ACC112 (cell line): ENCODE data around the gene LDLRAD2.
A peak's percentile ranks its signal among the peaks of the same experiment; 100 is the strongest.

Experiments used
- H2AFZ ChIP-seq: fragments of 200-600 bp; sonication (generic); one replicate; pipeline ENCODE4 v1.6.0; 2017; ENCODE audit warnings: antibody characterized with exemption, low read length; ENCODE audit not compliant: unreplicated experiment
- H3K27ac ChIP-seq: fragments of 200-600 bp; sonication (generic); 2 replicates; pipeline ENCODE4 v1.5.1; 2014; ENCODE audit warnings: low read depth, mild to moderate bottlenecking, antibody characterized with exemption, low read length, moderate library complexity
- H3K27me3 ChIP-seq: fragments of 200-600 bp; sonication (generic); 2 replicates; pipeline ENCODE4 v1.6.1; 2014; ENCODE audit warnings: mild to moderate bottlenecking, antibody characterized with exemption, low read length, moderate library complexity, mixed read lengths; ENCODE audit not compliant: insufficient read depth
- H3K36me3 ChIP-seq: fragments of 200-600 bp; sonication (generic); 2 replicates; pipeline ENCODE4 v1.6.1; 2016; ENCODE audit warnings: mild to moderate bottlenecking, antibody characterized with exemption, low read length, moderate library complexity, mixed read lengths; ENCODE audit not compliant: insufficient read depth
- H3K4me1 ChIP-seq: fragments of 200-600 bp; sonication (generic); one replicate; pipeline ENCODE4 v1.6.1; 2016; ENCODE audit warnings: low read length, mixed read lengths; ENCODE audit not compliant: insufficient read depth, unreplicated experiment, control insufficient read depth
- H3K4me3 ChIP-seq: fragments of 200-600 bp; sonication (generic); 2 replicates; pipeline ENCODE4 v1.5.1; 2014; ENCODE audit warnings: mild to moderate bottlenecking, low read depth, low read length
- H3K79me2 ChIP-seq: fragments of 200-600 bp; sonication (generic); one replicate; pipeline ENCODE4 v1.6.0; 2016; ENCODE audit warnings: low read length; ENCODE audit not compliant: control insufficient read depth, unreplicated experiment, insufficient read depth

The LDLRAD2 gene

DNA sequence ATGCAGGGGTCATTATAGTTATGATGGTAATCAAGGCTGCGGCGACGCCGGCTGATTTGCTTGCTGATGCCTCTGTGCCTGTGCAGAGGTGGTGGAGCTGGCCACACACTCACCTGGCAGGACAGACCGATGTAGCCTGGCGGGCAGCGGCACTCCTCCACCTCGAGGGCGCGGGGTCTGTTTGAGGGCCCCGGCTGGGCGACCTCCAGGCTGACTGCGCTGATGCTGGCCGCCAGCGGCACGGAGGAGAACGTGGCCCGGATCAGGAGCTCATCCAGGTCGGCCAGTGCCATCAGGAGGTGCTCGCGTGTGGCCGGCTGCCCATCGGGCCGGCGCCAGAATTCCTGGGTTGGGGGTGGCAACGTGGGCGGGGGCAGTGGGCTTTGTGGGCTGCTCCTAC, 52.7 kb downstream of the LDLRAD2 start:
- peaks cover 29% of the 10 kb centered on the region; the same call in 1 of the 2 replicates for H3K36me3 ChIP-seq

DNA sequence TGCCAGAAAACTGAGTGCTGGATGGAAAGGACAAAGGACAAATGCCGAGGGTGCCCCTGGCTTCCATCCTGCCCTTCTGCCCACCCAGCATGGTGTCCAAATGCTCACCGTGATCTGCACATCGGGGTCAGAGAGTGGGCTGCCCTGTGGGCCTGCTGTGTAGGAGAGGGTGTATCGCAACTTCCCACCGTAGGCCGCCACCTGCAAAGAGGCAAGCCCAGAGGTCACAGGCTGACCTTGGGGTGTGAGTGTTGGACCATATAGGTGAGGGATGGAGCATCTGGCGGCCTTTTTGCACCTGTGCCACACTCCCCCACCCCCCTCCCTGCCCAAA, 53.5 kb downstream of the LDLRAD2 start:
- peaks cover 22% of the 10 kb centered on the region; the same call in 1 of the 2 replicates for H3K36me3 ChIP-seq
- H3K4me1 ChIP-seq, result peaks cover 27% of the 10 kb centered on the region
- no peaks in the 10 kb centered on the region for H3K79me2 ChIP-seq
- no peak overlapping the region for H2AFZ ChIP-seq
- H3K4me3 ChIP-seq, result no peak overlapping the region
- H3K27ac ChIP-seq, result no peak overlapping the region
- H3K27me3 ChIP-seq, result no peaks in the 10 kb centered on the region

More for the DNA sequence above, 52.7 kb downstream of the LDLRAD2 start:
- peaks cover 19% of the 10 kb centered on the region for H3K4me1 ChIP-seq
- no peak overlapping the region for H3K27ac ChIP-seq
- no peaks in the 10 kb centered on the region for H3K79me2 ChIP-seq
- no peak overlapping the region for H3K4me3 ChIP-seq
- H2AFZ ChIP-seq, result no peak overlapping the region
- no peaks in the 10 kb centered on the region for H3K27me3 ChIP-seq

GRCh38 chr1:21865943-21866706, 54.1 kb downstream of the LDLRAD2 start:
- H3K27me3 ChIP-seq, result no peaks in the 10 kb centered on the region
- no peak overlapping the region for H2AFZ ChIP-seq
- H3K4me1 ChIP-seq, result peaks cover 30% of the 10 kb centered on the region
- no peak overlapping the region for H3K27ac ChIP-seq
- no peak overlapping the region for H3K4me3 ChIP-seq
- no peaks in the 10 kb centered on the region for H3K79me2 ChIP-seq
- peaks cover 17% of the 10 kb centered on the region; the same call in 1 of the 2 replicates for H3K36me3 ChIP-seq

DNA sequence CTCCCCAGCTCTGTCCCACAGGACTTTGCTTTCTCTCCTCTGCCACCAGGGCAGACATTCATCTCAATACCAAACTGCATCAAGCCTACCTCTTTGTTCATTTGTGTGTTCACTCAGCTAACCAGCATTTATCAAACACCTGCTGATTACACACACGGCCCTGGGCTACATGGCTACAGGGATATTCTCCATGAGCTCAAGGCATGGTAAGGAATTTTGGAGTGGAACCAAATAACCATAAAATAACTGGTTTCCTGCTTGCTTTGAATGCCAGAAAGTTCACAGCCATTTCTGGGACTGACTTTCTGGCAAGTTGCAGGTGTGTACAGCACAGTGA, 54.6 kb downstream of the LDLRAD2 start:
- Histone ChIP-seq H3K4me3 (no peak overlapping the region), H3K79me2 (no peaks in the 10 kb centered on the region), H3K36me3 (0 out of 2 replicates have a peak, but pooled peaks cover 12% of the 10 kb centered on the region), H3K27me3 (no peaks in the 10 kb centered on the region), H3K4me1 (peaks cover 29% of the 10 kb centered on the region), H3K27ac (no peak overlapping the region), H2AFZ (no peak overlapping the region)

DNA sequence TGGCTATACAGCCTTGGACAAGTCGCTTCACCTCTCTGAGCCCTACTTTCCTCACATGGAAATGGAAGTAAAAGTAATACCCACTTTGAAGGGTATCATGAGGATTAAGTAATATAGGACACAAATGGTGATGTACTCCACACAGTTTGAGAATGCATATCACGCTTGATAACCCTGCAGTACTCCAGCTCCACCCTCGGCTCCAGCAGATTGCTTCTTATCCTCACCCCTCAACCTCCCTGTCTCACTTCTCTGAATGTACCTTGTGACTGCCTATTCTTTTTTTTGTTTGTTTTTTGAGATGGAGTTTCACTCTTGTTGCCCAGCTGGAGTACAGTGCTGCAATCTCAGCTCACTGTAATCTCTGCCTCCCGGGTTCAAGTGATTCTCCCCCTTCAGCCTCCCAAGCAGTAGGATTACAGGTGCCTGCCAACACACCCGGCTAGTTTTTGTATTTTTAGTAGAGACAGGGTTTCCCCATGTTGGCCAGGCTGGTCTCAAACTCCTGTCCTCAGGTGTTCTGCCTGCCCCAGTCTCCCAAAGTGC, 55.5 kb downstream of the LDLRAD2 start:
- Histone ChIP-seq H3K79me2 (no peaks in the 10 kb centered on the region), H3K27ac (no peak overlapping the region), H2AFZ (no peak overlapping the region), H3K4me3 (no peak overlapping the region), H3K36me3 (0 out of 2 replicates have a peak, but pooled peaks cover 10% of the 10 kb centered on the region), H3K4me1 (peaks cover 20% of the 10 kb centered on the region), H3K27me3 (no peaks in the 10 kb centered on the region)

DNA sequence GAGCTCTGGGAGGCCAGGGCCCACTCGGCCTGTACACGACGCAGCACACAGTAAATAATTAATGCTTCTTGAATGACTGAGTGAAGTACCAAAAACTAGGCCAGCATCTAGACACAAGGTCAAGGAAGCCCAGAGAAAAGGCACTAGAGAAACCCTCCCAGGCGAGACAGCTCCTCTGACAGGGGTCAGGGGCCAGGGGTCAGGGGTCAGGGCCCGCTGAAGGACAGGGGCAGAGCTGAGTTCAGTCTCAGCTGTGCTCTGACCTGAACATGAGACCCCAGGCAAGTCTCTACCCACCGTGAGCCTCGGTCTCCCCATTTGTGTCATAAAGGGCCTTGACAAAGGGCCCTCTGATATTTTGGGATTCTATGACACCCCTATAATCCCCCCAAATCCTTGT, 56.4 kb downstream of the LDLRAD2 start:
- 0 out of 2 replicates have a peak, but pooled peaks cover 10% of the 10 kb centered on the region for H3K36me3 ChIP-seq
- H3K27ac ChIP-seq, result no peak overlapping the region
- no peaks in the 10 kb centered on the region for H3K27me3 ChIP-seq
- no peaks in the 10 kb centered on the region for H3K79me2 ChIP-seq
- H3K4me3 ChIP-seq, result no peak overlapping the region
- peaks cover 19% of the 10 kb centered on the region for H3K4me1 ChIP-seq
- no peak overlapping the region for H2AFZ ChIP-seq

DNA sequence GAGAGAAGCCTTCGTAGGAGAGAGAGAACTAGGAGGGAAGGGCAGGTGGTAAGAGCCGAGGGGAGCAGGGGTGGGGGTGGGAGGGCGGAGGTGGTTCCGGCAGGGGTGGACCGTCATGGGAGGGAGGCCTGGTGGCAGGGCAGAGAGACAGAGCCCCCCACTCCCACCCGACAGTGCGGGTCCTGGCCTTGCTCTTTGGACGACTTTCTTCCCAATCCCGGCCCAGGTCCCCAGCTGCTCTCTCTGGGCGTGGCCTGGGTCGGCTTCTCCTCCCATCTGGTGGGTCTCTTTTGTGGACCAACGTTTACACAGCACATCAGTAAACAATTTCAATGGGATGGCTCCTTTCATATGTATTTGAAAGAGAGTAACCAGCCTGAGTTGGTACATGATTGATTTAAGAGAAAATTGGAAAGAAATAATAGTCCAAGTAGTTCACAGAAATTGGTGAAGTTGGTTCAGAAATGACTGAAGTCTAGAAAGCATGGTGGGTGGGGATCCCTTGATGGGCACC, 56.9 kb downstream of the LDLRAD2 start:
- Histone ChIP-seq H3K36me3 (0 out of 2 replicates have a peak, but pooled peaks cover 10% of the 10 kb centered on the region), H2AFZ (no peak overlapping the region), H3K4me1 (peaks cover 19% of the 10 kb centered on the region), H3K27me3 (no peaks in the 10 kb centered on the region), H3K4me3 (no peak overlapping the region), H3K27ac (no peak overlapping the region), H3K79me2 (no peaks in the 10 kb centered on the region)

DNA sequence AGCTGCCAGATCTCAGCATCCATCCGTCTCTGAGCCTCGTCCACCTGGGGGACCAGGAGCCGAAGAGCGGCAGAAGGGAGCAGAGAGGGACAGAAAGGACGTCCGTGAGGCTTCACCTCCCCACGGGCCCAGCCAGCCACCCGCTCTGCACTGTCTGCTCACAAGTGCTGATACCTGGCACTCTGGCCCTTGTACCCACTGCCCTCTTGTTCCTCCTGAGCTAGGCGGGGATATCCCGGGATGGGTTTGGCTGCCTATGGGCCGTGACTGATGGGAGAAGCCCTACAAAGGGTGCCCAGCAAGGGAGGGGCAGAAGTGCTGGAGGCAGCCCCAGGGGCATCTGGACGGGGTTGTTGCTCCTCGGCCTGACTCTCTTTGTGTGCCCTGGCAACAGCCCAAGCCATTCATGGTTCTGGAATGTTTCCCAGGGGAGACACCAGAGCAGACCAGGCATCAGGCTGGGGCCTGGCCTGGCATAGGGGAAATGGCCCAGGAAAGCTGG, 57.6 kb downstream of the LDLRAD2 start:
- no peak overlapping the region for H3K4me3 ChIP-seq
- H3K4me1 ChIP-seq, result peaks cover 19% of the 10 kb centered on the region
- H3K79me2 ChIP-seq, result no peaks in the 10 kb centered on the region
- no peak overlapping the region for H2AFZ ChIP-seq
- no peaks in the 10 kb centered on the region for H3K27me3 ChIP-seq
- H3K36me3 ChIP-seq, result 0 out of 2 replicates have a peak, but pooled peaks cover 5% of the 10 kb centered on the region
- 0 out of 2 replicates have a peak overlapping the region, but pooled peaks have one; percentile 22 for H3K27ac ChIP-seq

DNA sequence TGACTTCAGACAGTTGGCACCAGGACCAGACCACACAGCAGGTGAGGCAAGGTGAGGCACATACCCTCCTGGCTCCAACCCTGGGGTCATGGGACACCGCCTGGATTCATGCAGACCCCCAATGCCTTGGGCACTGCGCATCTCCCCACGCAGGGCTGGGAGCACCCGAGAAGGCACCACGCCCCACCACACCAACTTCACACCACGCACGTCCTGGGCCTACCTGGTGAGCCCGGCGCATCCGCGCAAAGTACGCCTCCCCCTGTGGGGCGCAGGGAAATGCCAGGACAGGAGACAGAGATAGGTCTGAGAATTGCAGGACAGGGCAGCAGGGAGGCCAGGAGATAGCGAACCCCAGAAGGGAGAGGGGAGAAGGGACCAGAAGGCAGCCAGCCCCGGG, 58.5 kb downstream of the LDLRAD2 start:
- H3K36me3 ChIP-seq, result peaks cover 8% of the 10 kb centered on the region; the same call in 1 of the 2 replicates
- H2AFZ ChIP-seq, result no peak overlapping the region
- no peaks in the 10 kb centered on the region for H3K27me3 ChIP-seq
- peaks cover 19% of the 10 kb centered on the region for H3K4me1 ChIP-seq
- H3K27ac ChIP-seq, result no peak overlapping the region
- no peak overlapping the region for H3K4me3 ChIP-seq
- no peaks in the 10 kb centered on the region for H3K79me2 ChIP-seq

DNA sequence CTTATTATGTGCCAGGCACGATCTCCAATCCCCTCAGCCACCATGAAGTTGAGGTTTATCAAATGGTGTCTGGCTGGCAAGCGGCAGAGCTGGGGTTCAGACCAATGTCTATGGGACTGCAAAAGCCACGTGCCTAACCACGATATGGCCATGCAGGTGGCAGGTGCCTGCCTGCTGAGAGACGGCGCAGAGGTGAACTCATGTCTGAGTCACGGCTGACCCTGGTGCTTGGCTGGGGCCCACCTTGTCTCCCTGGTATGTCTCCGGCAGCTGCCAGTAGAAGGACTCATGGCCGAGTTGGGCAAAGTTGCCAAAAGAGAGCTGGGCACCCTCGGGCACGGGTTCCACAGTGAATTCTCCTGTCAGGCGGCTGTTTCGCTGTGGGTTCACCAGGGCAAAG, 59.9 kb downstream of the LDLRAD2 start:
- Histone ChIP-seq H3K36me3 (peaks cover 8% of the 10 kb centered on the region; the same call in 1 of the 2 replicates), H3K4me1 (peaks cover 19% of the 10 kb centered on the region), H3K27ac (no peak overlapping the region), H3K4me3 (no peak overlapping the region), H2AFZ (no peak overlapping the region), H3K27me3 (no peaks in the 10 kb centered on the region), H3K79me2 (no peaks in the 10 kb centered on the region)
